ENCODE measurements around the gene DENND1B. TPM values are rescaled to one million over a fixed set of nuclear protein-coding genes. Genes with fewer than 3 reads are reported as not detected.

The DENND1B gene, protein sequence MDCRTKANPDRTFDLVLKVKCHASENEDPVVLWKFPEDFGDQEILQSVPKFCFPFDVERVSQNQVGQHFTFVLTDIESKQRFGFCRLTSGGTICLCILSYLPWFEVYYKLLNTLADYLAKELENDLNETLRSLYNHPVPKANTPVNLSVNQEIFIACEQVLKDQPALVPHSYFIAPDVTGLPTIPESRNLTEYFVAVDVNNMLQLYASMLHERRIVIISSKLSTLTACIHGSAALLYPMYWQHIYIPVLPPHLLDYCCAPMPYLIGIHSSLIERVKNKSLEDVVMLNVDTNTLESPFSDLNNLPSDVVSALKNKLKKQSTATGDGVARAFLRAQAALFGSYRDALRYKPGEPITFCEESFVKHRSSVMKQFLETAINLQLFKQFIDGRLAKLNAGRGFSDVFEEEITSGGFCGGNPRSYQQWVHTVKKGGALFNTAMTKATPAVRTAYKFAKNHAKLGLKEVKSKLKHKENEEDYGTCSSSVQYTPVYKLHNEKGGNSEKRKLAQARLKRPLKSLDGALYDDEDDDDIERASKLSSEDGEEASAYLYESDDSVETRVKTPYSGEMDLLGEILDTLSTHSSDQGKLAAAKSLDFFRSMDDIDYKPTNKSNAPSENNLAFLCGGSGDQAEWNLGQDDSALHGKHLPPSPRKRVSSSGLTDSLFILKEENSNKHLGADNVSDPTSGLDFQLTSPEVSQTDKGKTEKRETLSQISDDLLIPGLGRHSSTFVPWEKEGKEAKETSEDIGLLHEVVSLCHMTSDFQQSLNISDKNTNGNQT
- 15.5 and 19.2 TPM in 2 replicates for total RNA-seq

DNA sequence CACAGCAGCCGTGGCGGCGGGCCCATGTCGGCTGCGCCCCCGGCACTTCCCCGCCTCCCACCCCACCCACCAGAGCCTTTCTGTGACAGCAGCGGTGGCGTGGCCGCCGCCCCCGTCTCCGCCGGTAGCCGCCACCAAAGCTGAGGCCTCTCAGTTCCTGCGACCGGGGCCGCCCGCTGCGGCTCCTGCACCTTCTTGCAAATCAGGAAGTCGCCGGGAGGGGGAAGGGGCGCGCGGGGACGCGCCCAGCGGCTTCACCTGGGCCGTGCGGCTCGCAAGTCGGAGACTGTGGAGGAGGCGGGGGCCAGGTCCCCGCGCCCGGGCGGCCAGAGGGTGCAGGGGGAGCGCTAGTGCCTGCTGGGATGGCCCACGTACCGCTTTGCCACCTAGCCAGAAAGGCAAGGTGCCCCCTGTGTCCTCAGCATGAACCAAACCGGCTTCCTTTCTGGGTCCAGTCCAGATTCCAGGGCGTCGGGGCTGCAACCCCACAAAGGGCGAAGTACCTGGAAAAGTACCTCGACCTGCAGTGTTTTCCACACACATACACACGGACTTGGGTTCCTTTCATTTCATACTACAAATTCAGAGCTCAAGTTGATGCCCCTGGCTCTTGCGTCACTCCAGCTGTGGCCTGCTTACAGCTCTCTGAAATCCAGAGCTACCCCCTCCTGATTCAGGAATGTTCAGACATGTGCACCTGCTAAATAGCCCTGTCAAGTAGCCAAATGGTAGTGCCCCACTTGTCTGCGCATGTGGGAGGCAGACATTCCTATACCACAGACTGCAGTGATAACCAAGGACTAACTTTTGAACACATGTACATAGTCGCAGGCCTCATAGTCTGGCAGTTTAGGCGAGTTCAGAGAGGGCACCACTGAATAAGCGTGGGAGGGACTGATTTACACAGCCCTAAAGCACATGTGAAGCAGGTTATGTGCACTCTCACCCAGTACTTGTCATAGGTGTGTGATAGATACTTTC, at the start of gene DENND1B:
Gene DENND1B, minus strand, starts transcription at position 199 of the 981 bp plus-strand sequence. CDS start 325 bp downstream, outside the sequence.
- peak within 1 kb of the TSS; percentile 87 for H3K4me3 Mint-ChIP-seq
- DNase-seq (peak; percentile 81), ATAC-seq (ENCODE audit: low read depth) (peak; percentile 72)
- intact Hi-C loops (cut with micrococcal nuclease) = loop anchor here (1.0 to 5.0 kb wide), 7 partner anchors 13 to 397 kb away; partner anchors contain the start of genes C1orf53, LHX9 and NEK7
- TF ChIP-seq, protein P1, sequence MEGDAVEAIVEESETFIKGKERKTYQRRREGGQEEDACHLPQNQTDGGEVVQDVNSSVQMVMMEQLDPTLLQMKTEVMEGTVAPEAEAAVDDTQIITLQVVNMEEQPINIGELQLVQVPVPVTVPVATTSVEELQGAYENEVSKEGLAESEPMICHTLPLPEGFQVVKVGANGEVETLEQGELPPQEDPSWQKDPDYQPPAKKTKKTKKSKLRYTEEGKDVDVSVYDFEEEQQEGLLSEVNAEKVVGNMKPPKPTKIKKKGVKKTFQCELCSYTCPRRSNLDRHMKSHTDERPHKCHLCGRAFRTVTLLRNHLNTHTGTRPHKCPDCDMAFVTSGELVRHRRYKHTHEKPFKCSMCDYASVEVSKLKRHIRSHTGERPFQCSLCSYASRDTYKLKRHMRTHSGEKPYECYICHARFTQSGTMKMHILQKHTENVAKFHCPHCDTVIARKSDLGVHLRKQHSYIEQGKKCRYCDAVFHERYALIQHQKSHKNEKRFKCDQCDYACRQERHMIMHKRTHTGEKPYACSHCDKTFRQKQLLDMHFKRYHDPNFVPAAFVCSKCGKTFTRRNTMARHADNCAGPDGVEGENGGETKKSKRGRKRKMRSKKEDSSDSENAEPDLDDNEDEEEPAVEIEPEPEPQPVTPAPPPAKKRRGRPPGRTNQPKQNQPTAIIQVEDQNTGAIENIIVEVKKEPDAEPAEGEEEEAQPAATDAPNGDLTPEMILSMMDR (IDR thresholded peaks at IDR 0.05) = no peak
- H3K9me3 Mint-ChIP-seq = no peaks in the 10 kb centered on the region
- CTCF ChIA-PET = interaction anchor here (0.6 to 1.6 kb wide), 3 partner anchors 93 to 854 kb away, joined by 3 to 5 read pairs (median 3); partner anchors contain the start of gene C1orf53
- no peaks in the 10 kb centered on the region for H3K27me3 Mint-ChIP-seq
- peak within 1 kb of the TSS; percentile 96 for H3K27ac Mint-ChIP-seq
- H3K4me1 Mint-ChIP-seq = peaks cover 69% of the 10 kb centered on the region
- POLR2A ChIA-PET = interaction anchor here (0.6 to 2.1 kb wide), 13 partner anchors 14 to 906 kb away, joined by 3 to 12 read pairs (median 4); partner anchors contain the start of gene C1orf53
- peaks cover 4% of the 10 kb centered on the region for H3K36me3 Mint-ChIP-seq (ENCODE audit: low read depth)

DNA sequence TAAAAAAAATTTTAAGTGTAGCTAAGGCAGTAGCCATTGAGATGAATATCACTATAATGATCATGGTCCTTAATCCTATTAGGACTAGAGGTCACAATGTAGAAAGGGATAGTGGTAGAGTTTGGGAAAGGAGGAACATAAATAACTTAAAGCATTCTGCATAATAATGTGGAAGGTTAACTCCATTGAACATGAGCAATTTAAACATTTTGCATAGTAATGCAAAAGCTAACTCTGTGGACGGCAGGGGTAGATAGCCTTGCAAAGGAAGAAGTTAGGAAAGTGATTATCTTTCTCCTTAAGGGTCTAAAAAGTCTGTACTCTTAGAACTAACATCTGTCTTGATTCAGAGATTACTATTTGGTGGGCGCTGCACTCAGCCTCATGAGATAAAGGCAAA, 39.0 kb upstream of the DENND1B start:
- POLR2A ChIA-PET = no interaction called here
- H3K36me3 Mint-ChIP-seq (ENCODE audit: low read depth) = no peaks in the 10 kb centered on the region
- H3K9me3 Mint-ChIP-seq = no peaks in the 10 kb centered on the region

DNA sequence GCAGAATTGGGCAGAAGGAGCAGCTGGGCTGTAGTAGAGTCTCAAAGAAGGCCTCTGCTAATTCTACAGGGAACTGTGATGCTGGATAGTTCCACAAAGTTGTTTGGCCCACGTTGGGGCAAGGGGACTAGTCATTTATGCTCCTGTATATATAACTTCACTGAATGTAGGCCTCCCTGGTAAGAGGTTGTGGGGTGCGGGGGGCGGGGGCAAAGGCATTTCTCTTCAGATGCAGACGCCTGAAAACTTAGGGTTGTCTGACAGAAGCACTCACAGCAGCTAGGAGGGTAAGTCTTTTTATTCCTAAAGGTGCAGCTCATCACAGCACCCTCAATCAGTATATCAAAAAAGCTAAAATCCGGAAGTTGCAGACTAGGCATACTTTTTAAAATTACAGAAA, 38.5 kb upstream of the DENND1B start:
- ATAC-seq (ENCODE audit: low read depth) = no peak
- POLR2A ChIA-PET = no interaction called here
- H3K9me3 Mint-ChIP-seq = no peaks in the 10 kb centered on the region
- no peak for DNase-seq
- TF ChIP-seq, protein P1 (IDR thresholded peaks at IDR 0.05) = no peak
- CTCF ChIA-PET = no interaction called here
- H3K36me3 Mint-ChIP-seq (ENCODE audit: low read depth) = no peaks in the 10 kb centered on the region
- H3K27ac Mint-ChIP-seq = no peak overlapping the region
- H3K4me3 Mint-ChIP-seq = no peak overlapping the region
- peaks cover 3% of the 10 kb centered on the region for H3K27me3 Mint-ChIP-seq
- intact Hi-C loops (cut with micrococcal nuclease) = no loop called here
- H3K4me1 Mint-ChIP-seq = peaks cover 4% of the 10 kb centered on the region

More for the DNA sequence above, 39.0 kb upstream of the DENND1B start:
- DNase-seq = no peak
- TF ChIP-seq, protein P1 (IDR thresholded peaks at IDR 0.05) = no peak
- CTCF ChIA-PET = no interaction called here
- no peaks in the 10 kb centered on the region for H3K4me1 Mint-ChIP-seq
- no peak overlapping the region for H3K27ac Mint-ChIP-seq
- no peak for ATAC-seq (ENCODE audit: low read depth)
- H3K4me3 Mint-ChIP-seq = no peak overlapping the region
- intact Hi-C loops (cut with micrococcal nuclease) = no loop called here
- peaks cover 5% of the 10 kb centered on the region for H3K27me3 Mint-ChIP-seq

DNA sequence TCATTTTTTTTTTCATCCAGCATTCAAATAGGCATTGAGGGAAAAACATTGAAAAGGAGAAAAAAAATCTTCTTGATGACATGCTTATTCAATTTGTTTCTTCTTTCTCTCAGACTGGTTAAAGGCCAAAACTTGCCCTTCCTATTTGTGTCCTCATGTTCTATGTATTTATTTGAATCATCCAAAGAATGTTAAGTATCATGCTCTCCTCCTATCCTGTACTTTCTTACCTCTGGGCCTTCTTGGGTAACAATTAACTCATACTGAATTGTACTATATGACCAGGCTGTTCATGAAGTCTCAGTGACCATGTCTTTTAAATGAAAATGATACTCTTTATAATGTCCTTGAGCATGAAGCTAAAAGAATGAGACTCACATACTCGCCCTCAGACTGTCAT, 36.5 kb upstream of the DENND1B start:
- CTCF ChIA-PET = no interaction called here

More for the DNA sequence above, 36.5 kb upstream of the DENND1B start:
- ATAC-seq (ENCODE audit: low read depth) (no peak), DNase-seq (no peak)
- Mint-ChIP-seq H3K27ac (no peak overlapping the region), H3K9me3 (no peaks in the 10 kb centered on the region), H3K4me1 (peaks cover 5% of the 10 kb centered on the region), H3K36me3 (ENCODE audit: low read depth) (no peaks in the 10 kb centered on the region), H3K27me3 (peaks cover 3% of the 10 kb centered on the region), H3K4me3 (no peak overlapping the region)
- TF ChIP-seq, protein P1 (IDR thresholded peaks at IDR 0.05) = no peak
- POLR2A ChIA-PET = no interaction called here
- intact Hi-C loops (cut with micrococcal nuclease) = no loop called here
